D721Med (cell line): Measurements from ENCODE around the gene IGSF21.
"Not testable (repeated sequence)": the region's sequence is repeated elsewhere in the genome, so short reads cannot be mapped to it uniquely, and the experiment has no call there.

ENCODE experiments used
- DNase-seq: peaks from one replicate; pipeline ENCODE4 v3.0.0; 2011; ENCODE audit warnings: low spot score; ENCODE audit not compliant: insufficient read length
- FAIRE-seq: peaks from 2 replicates; lab custom pipeline; 2011; peaks lifted over from hg19 to GRCh38; lab: Jason Lieb, UNC
- CTCF ChIP-seq: IDR thresholded peaks from 2 replicates; pipeline ENCODE4 v1.5.1; 2012; ENCODE audit warnings: mild to moderate bottlenecking, control low read depth; ENCODE audit not compliant: insufficient read depth; ENCODE audit errors: missing control alignments

Gene IGSF21

GRCh38 chr1:18160290-18160942, 52.8 kb downstream of the IGSF21 start:
- no peak for FAIRE-seq
- DNase-seq: no peak
- TF ChIP-seq CTCF: no peak

GRCh38 chr1:18161690-18162089, 54.1 kb downstream of the IGSF21 start:
- TF ChIP-seq CTCF: no peak
- no peak for FAIRE-seq
- DNase-seq: no peak

GRCh38 chr1:18165640-18166039, 58.0 kb downstream of the IGSF21 start:
- not testable (repeated sequence) for DNase-seq, FAIRE-seq

GRCh38 chr1:18166341-18166740, 58.7 kb downstream of the IGSF21 start:
- DNase-seq (no peak), FAIRE-seq (no peak)
- TF ChIP-seq CTCF: no peak

- DNase-seq (no peak), FAIRE-seq (no peak)
- no peak for TF ChIP-seq CTCF
Observed at GRCh38 chr1:18166929-18167328, 59.3 kb downstream of the IGSF21 start.

GRCh38 chr1:18170444-18170843, 62.8 kb downstream of the IGSF21 start:
- no peak for FAIRE-seq
- no peak for TF ChIP-seq CTCF

GRCh38 chr1:18174037-18174436, 66.4 kb downstream of the IGSF21 start:
- no peak for FAIRE-seq
- no peak for TF ChIP-seq CTCF
- DNase-seq: no peak

More at GRCh38 chr1:18170444-18170843, 62.8 kb downstream of the IGSF21 start:
- DNase-seq: no peak
